GM12865 (cell line): ENCODE data around the gene JCAD.

Source experiments
- DNase-seq: peaks from one replicate; pipeline ENCODE4 v3.0.0; 2010; ENCODE audit warnings: low read depth
- H3K4me3 ChIP-seq: 2 replicates; pipeline ENCODE4 v1.5.1; 2011; ENCODE audit warnings: mild to moderate bottlenecking, low read depth, low read length, control low read depth
- CTCF ChIP-seq: IDR thresholded peaks from 2 replicates; pipeline ENCODE4 v1.5.1; 2011; ENCODE audit warnings: low read length, control low read depth, low read depth, inconsistent platforms; ENCODE audit not compliant: insufficient read depth; ENCODE audit errors: missing control alignments

Gene JCAD

GRCh38 chr10:30042820-30043219, 16.6 kb downstream of the JCAD start:
- DNase-seq = no peak
- H3K4me3 ChIP-seq = no peak overlapping the region
- TF ChIP-seq CTCF = no peak

- no peak for DNase-seq
- no peak overlapping the region for H3K4me3 ChIP-seq
- TF ChIP-seq CTCF = no peak
Observed at GRCh38 chr10:30041196-30042105, 17.9 kb downstream of the JCAD start.

- TF ChIP-seq CTCF = no peak
- DNase-seq = no peak
Observed at GRCh38 chr10:30040597-30040996, 18.8 kb downstream of the JCAD start.

GRCh38 chr10:30039988-30040387, 19.4 kb downstream of the JCAD start:
- TF ChIP-seq CTCF = no peak
- H3K4me3 ChIP-seq = no peak overlapping the region
- no peak for DNase-seq

More at GRCh38 chr10:30040597-30040996, 18.8 kb downstream of the JCAD start:
- H3K4me3 ChIP-seq = no peak overlapping the region

GRCh38 chr10:30039567-30039966, 19.8 kb downstream of the JCAD start:
- TF ChIP-seq CTCF = no peak
- DNase-seq = no peak
- H3K4me3 ChIP-seq = no peak overlapping the region

- DNase-seq = no peak
- no peak for TF ChIP-seq CTCF
Observed at GRCh38 chr10:30038781-30039536, 20.4 kb downstream of the JCAD start.

More at GRCh38 chr10:30038781-30039536, 20.4 kb downstream of the JCAD start:
- no peak overlapping the region for H3K4me3 ChIP-seq
